NCI-H345 (cell line): ENCODE data around the gene ARFGEF3.
A peak's percentile ranks its signal among the peaks of the same experiment; 100 is the strongest.
"Not testable (repeated sequence)": the region's sequence is repeated elsewhere in the genome, so short reads cannot be mapped to it uniquely, and the experiment has no call there.

Experiments used
- DNase-seq: peaks from one replicate; lab custom pipeline; 2025; lab: John Stamatoyannopoulos, UW

Gene ARFGEF3

DNA sequence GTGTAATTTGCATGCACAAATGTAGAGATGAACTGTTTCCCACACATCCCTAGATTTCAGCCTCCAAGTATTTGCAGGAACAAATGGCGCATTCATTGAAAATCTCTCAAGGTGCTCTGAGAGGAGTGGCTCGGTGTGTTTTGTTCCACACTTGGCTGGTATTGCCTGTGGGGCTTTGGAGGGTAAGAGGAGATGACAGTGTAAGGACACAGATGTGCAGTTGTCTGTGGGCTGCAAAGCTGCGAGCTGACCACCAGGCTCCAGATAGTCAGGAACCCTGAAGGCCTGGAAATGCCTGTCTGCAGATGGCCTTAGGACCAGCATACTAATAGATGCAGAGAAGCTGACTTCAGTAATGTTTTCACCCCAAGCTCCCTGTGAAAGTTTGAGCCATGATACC, 114.2 kb downstream of the ARFGEF3 start:
- DNase-seq: no peak

DNA sequence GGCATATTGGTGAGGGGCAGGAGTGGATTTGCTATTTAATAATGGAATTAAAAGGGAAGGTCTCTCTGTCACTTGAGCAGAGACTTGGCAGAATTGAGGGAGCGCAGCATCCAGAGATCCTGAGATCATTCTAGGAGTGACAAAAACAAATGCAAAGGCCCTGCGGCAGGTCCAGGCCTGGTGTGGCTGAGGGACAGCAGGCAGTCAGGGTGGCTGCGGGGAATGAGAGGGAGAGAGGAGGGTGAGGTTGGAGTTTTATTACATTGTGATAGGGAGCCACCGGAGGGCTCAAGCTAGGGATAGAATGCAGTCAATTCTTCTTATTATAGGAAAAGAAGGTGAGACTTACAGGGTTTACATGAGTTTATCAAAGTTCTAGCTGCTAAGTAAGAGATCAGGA, 116.1 kb downstream of the ARFGEF3 start:
- no peak for DNase-seq

DNA sequence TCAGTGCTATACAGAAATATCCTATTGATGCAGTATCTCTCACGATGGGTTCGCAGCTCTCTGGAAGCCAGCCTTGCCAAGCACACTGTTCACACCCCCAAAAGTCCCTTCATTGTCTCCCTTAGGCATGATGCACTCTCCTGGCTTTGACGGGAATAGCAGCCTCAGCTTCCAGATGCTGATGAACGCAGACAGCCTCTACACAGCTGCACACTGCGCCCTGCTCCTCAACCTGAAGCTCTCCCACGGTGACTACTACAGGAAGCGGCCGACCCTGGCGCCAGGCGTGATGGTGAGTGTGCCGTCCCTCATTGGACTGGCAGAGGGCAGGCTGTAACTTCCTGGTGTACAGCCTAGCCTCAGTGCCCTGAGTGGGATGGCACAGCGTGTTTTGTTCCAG, 116.6 kb downstream of the ARFGEF3 start:
- DNase-seq: peak; percentile 3

DNA sequence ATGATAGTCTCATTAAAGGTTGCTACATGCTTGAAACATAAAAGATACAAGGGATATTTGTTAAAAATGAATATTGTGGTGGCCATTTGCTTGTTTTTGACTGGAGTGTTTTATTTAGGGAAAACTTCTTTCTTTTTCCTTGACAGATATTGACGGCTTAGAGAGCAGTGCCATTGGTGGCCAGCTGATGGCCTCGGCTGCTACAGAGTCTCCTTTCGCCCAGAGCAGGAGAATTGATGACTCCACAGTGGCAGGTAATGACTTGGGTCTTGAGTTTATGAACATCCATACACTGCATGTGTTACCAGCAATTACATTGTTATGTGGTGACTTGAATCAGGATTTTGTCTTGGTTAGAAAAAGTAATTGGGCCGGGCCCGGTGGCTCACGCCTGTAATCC, 124.1 kb downstream of the ARFGEF3 start:
- DNase-seq: no peak

DNA sequence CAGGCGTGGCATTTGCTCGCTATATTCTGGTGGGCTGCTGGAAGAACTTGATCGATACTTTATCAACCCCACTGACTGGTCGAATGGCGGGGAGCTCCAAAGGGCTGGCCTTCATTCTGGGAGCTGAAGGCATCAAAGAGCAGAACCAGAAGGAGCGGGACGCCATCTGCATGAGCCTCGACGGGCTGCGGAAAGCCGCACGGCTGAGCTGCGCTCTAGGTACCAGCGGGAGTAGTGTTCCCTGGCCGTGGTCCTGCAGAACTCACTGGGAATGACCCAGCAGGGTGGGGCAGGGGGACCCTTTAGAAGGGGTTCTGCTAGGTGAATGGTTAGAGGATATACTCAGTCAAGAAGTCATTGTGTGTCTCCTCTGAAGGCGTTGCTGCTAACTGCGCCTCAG, 125.0 kb downstream of the ARFGEF3 start:
- no peak for DNase-seq

DNA sequence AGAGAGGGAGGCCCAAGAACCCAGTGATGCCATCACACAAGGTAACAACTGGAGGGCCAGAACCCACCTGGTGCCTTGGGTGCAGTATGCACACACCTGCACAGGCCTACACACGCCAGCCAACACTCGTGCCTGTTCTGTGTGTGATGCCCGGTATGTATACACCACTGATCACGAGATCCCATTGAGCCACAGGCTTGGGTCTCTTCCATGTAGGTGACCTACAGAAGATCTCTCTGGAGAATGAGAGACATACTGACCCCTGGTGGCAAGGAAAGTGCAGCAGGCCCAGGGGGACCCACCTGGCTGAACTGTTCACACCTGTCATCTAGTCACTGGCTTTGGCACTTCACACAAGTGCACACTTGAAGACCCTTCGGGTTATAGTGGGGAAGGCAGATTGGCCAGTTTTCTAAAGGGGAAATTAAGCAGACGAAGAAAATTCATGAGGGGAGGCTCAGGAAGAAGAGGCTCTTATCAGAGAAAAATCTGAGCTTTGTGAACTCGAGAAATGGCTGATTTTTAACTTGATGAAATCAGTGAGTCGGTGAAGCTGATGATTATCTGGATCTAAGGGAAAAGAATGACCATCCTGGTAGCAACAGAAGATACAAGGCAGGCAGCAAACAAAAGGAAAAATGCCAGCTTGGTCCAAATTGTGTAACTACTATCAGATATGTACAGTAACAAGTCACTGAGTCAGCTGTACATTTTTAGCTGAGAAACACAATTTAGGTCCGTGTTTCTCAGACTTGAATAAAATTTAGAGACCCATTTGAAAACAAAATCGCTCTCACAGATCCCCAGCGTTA, 125.6 kb downstream of the ARFGEF3 start:
- peak; percentile 64 for DNase-seq

DNA sequence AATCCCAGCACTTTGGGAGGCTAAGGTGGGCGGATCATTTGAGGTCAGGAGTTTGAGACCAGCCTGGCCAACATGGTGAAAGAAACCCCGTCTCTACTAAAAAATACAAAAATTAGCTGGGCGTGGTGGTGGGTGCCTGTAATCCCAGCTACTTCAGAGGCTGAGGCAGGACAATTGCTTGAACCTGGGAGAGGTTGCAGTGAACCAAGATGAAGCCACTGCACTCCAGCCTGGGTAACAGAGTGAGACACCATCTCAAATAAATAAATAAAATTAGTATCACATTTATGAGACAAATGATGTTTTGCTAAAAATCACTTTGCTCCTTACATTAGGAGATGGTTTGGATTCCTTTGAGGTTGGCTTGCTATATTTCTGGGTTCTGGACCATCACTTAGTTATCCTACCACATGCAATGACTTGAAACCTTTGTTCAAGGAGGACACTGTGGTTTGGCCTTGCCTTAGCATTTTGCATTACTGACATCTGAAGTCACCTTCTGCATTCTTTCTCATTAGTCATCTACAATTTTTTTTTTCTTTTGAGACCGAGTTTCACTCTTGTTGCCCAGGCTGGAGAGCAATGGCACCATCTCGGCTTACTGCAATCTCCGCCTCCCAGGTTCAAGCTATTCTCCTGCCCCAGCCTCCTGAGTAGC, 126.8 kb downstream of the ARFGEF3 start:
- DNase-seq: not testable (repeated sequence)

DNA sequence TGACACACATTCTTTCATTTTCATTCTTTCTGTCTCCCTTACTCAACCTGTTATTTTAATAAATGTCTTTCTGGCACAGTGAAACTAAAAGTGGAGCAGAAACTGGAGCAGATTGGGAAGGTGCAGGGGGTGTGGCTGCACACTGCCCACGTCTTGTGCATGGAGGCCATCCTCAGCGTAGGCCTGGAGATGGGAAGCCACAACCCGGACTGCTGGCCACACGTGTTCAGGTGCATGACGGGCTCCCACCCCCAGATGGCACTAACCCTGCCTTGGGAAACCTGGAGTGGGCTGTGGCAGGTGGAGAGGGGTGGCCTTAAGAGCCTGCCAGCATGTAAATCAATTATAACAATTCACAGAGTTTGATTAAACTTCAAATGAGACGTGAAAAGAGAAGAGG, 128.0 kb downstream of the ARFGEF3 start:
- peak; percentile 71 for DNase-seq

DNA sequence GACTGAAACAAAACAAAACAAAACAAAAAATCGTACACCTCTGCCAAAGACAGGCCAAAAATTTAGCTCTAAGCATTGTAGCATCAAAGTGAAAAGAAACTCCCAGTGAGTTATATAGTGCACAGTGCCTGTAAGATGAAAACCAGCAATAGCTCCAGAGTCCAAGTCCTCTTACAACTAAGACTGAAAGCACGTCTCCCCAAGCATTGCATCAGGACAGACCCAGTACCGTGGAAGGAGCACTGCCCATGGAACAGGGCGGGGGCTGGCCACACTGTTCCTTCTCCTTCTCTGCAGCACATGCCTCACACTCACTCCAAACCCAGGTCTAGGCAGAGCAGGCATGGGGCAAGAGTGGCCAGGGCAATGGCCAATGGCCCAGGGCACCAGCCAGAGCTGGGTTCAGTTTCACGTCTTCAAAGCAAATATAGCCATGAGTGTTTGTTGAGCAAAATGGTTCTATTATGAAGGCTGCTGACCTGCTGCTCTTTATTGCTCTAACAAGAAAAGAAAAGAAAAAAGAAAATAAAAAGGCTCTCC, 128.8 kb downstream of the ARFGEF3 start:
- no peak for DNase-seq

DNA sequence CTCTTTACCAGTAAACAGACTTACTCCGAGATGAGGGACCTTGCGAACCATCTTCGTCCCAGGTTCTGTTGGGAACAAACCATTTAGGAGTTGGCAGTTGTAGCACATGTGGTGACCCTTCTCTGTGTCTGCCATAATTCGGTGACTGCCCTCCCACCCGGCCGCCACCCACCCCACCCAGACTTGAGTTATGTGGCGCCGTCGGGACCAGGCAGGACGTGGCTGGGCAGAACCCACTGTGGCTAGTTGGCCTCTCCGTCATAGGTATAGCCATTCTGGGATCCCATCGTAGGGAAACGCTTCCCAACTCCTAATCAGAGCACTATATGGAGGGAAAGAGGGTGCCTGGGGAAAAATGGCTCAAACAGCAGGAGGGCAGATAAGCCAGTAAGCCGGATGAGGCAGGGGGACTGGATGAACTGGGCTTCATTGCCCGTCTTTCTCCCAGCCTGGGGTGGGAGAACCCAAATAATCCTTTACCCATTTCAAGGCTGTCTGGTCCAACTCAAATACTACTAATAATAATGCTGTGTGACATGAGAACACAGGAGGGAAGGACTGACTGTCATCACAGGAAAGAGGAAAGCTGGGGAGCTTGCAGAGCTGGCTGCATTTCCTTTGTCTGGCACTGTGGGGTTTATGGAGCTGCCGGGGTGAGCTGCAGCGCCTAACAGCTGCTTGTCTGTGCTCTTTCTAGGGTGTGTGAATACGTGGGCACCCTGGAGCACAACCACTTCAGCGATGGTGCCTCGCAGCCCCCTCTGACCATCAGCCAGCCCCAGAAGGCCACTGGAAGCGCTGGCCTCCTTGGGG, 129.5 kb downstream of the ARFGEF3 start:
- DNase-seq: no peak

DNA sequence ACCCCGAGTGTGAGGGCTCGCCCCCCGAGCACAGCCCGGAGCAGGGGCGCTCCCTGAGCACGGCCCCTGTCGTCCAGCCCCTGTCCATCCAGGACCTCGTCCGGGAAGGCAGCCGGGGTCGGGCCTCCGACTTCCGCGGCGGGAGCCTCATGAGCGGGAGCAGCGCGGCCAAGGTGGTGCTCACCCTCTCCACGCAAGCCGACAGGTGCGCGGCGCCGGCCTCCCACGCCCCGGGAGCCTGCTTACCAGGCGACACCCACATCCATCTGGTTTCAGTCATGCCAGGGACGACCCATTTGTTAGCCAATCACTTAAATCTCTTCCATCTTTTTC, 130.1 kb downstream of the ARFGEF3 start:
- DNase-seq: no peak

DNA sequence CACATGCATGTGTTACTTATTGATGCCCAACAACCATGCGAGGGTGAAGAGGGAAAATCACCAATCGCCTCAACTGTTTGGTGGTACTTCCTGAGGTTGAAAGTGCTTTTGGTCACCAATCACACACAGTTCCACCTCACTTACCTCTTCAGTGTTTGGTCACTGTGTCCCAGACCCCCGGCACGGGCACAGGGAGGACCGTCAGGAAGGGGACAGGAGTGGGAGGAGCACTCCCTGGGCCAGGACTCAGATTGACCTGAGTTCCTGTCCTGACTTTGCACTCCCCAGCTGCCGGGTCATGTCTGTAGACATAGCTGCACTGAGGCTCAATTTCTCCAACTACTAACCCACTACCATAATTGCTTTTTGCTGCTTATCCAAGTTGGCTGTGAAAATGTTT, 130.7 kb downstream of the ARFGEF3 start:
- DNase-seq: no peak

DNA sequence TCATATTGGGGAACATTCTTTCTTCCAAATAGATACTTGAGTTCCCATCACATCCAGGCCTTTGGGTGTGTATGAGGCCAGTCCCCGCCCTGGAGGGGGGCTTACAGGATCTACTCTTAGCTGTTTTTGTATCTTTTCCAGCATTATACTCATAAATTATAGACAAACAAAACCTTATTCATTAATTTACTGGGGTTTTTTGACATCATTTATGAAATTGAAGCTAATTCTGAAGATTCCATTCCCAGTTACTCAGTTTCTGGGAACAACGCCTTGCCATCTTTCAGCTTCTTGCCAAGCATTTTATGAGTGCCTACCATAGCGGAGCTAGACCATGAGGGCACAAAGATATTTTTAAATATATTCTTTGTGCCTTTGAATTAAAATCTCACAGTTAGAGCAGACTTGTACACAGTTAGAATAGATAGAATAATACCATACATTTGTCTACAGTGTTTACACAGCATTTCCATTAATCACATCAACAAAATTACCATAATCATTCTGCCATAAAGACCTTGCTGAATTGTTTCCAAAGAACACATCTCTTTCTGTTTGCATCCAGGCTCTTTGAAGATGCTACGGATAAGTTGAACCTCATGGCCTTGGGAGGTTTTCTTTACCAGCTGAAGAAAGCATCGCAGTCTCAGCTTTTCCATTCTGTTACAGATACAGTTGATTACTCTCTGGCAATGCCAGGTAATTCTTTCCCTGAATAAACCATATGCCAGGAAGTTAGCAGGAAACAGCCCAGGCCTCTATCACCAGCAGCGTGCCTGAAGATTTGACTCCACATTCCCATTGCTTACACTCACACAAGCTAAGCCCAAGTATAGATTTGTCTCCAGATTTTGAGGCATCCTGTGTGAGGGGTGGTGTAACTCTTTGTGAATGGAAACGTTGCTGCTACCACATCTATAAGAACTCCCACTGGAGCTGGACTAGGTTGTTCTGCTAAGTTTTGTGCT, 132.0 kb downstream of the ARFGEF3 start:
- no peak for DNase-seq

DNA sequence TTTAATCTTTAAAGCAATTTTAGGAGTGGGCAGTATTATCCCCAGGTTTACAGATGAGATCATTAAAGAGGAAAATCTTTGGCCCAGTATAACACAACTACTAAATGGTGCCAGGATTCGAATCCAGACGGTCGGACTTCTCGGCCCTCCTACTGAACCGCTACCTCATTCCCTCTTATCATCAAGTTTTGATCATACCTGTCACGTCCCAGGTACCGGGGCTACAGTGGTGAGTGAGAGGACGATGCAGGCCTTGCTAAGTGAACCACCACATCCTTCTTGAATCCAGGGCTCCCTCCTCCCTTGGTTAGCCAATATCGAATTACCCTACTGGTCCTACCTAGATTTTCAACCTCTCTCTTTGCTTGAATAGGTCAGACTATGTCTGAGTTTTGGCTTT, 134.6 kb downstream of the ARFGEF3 start:
- no peak for DNase-seq

DNA sequence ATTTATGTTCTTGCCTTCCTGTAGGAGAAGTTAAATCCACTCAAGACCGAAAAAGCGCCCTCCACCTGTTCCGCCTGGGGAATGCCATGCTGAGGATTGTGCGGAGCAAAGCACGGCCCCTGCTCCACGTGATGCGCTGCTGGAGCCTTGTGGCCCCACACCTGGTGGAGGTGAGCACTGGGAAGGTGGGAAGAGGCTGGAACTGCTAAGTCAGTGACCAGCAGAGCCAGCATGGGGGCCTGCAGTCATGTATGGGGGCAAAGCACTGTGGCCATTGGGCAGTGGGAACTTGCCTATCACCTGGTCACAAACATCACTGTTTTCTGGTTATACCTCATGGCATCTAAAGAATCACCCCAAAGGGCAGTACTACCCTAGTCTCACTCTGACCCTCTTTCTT, 135.0 kb downstream of the ARFGEF3 start:
- DNase-seq: no peak

DNA sequence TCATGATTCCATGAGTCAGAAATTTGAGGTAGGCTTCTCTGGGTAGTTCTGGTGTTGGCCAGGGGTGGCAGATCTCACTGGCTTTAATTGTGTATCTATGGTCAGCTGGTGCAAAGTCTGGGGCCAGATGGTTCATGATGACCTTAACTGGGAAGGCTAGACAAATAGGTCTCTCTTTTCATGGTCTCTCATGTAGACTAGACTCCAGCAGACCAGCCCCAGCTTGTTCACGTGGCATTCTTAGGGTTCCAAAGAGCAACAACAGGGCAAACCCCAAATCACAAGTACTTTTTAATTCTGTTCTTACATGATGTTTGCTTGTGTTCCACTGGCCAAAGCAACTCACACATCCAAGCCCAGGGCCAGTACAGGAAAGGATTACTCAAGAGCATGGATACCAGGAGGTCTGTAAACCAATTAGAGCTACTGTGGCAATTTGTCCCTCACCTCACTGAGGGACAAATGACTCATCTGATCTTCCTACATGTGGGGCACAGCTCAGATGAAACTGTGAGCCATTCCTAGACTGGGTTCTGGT, 136.1 kb downstream of the ARFGEF3 start:
- no peak for DNase-seq

DNA sequence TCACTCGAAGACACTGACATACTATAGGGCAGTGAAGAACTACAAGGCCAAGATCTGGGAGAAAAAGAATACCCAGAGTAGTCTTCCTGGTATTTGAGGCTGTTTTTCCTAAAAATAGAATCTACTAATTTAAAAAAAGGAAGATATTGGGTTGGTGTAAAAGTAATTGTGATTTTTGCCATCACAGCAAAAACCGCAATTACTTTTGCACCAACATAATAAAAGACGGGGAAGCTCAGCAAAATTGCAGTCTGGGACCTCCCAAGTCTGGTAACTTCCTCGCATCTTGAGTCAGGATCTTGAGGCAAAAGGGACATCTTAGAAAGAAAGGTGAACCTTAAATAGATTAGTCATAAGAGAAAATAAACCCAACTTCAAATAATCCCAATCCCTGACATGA, 138.7 kb downstream of the ARFGEF3 start:
- no peak for DNase-seq

DNA sequence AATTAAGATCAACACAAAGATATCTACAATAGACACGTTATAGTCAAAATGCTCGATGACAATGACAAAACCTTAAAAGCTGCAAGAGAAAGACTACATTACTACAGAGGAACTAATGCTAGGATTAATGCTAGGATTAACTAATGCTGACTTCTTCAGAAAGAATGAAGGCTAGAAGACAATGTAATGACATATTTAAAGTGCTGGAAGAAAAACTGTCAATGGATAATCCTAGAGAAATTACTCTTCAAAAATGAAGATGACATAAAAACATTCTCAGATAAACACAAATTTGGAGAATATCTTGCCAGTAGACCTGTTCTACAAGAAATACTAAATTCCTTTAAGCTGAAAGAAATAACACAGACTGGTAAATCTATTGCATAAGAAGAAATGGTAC, 140.8 kb downstream of the ARFGEF3 start:
- DNase-seq: no peak

DNA sequence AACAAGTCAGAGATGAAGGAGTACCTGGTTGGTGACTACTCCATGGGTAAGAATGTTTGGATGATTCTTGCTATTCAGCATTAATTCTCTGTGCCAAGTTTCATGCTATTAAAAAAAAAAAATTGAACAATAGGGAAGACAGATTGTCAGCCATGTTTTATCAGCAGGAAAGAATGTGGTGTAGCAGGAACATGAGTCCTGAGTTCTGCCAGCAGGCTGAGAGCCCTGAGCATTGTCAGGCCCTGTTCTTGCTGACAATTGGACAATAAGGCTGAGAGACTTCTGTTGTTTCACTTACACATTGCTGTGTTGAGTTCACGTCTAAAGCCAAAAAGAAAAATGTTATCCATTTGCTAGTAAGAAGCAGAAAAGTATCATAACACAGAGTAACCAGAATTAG, 145.6 kb downstream of the ARFGEF3 start:
- DNase-seq: no peak

DNA sequence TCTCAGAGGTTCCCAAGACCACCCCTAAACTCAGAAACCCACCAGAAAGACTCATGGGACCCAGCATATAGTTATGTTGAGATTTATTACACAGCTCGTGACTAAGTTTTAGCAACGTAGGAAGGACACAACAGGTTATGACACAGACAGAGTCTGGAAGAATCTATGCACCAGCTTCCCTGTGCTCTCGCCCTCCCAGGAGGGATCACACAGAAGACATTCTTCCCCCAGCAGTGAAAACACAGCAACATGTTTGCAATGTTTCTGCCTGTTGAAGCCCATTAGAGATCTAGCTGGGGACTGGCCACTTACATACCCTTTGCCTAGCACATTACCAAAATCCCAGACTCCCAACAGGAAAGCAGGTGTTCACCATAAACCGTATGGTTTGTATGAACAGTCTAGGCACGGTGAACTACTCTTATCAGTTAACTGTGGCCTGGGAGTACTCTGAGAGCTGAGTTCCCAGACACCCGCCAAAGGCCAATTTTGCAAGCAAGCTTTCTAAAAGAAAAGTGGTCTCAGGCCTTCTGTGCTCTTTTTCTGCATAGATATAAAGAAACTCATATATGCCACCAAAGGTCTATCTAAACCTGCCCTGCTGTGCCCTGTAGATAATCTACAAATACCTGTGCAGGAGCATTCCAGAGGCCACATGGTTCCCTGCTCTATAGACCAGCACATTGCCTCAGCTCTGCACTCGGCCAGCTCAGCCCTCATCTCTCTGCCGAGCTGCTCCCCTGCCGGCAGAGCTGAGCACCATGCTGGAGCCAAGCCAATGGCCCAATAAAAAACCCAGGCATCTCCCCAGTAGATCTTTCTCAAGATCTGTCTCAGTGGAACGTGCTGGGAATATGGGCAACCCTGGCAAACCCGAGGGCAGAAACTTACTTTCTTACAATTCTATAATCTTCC, 146.3 kb downstream of the ARFGEF3 start:
- peak; percentile 33 for DNase-seq
